SHP77 treated with DMSO at 0.1 percent for 48 hours (cell line): ENCODE data around the gene LMNA.
"Not testable (repeated sequence)": the region's sequence is repeated elsewhere in the genome, so short reads cannot be mapped to it uniquely, and the experiment has no call there.

Source experiments
- DNase-seq: peaks from one replicate; lab custom pipeline; 2025; lab: John Stamatoyannopoulos, UW

LMNA gene

GRCh38 chr1:156104861-156105832, 9.4 kb upstream of the LMNA start:
- DNase-seq = no peak

GRCh38 chr1:156106624-156107488, 7.7 kb upstream of the LMNA start:
- DNase-seq = no peak

DNA sequence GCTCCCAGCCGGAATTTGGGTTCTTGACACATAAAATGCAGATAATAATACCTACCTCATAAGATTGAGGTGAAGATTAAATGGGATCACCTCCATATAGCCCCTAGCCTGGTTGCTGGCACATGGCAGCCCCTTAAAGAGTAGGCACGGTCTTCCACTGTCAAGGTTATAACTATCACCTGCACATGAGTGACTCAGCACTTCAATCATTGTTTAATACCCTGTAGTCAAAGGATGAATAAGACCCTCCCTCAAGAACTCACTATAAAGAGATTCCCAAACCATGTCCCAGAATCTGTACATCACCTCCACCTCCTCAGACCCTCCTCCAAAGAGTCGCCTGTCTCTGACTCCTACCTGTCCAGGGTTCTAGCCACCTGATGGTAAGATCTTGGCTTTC, 6.5 kb upstream of the LMNA start:
- DNase-seq = no peak

GRCh38 chr1:156108664-156109241, 5.8 kb upstream of the LMNA start:
- no peak for DNase-seq

DNA sequence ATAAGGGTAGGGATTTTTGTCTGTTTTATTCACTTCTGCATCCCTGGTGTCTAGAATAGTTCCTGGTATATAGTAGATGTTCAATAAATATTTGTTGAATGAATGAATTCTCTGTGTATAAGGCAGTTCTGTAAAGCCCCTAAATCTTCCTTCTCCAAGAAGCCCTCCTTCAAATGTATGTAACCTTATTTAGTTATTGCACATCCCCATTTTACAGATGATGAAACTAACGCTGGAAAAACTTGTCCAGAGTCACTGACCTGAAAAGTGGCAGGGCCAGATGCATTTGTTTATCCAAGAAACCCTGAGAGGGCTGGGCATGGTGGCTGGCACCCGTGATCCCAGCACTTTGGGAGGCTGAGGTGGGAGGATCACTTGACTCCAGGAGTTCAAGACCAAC, 4.3 kb upstream of the LMNA start:
- no peak for DNase-seq

DNA sequence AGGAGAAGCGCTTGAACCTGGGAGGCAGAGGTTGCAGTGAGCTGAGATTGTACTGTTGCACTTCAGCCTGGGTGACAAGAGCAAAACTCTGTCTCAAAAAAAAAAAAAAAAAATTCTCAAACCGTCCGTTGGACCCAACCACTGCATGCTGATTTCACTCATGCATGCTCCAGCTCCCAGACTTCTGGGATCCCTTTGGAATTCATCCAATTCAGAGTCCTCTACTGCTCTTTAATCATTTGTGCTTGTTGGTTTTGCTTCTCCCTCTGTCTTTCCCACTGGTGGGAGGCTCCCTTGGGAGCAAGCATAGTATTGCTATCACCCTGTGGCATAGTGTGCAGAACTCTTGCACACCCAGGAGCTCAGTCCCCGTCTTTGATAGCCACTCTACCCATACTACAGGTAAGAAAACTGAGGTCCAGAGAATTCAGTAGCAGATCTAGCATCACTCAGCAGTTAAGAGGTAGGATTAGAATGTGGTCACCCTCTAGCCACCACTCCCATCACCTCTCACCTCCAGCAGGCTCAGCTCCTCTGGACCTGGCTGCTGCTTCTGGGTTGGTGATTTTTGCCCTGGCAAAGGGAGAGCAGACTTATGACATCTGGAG, 3.1 kb upstream of the LMNA start:
- DNase-seq = no peak

GRCh38 chr1:156112276-156113137, 2.0 kb upstream of the LMNA start:
- no peak for DNase-seq

GRCh38 chr1:156113282-156113950, 1.1 kb upstream of the LMNA start:
- DNase-seq = no peak

- DNase-seq = no peak
Measured at GRCh38 chr1:156114919-156115513, 505 bp downstream of the LMNA start.

DNA sequence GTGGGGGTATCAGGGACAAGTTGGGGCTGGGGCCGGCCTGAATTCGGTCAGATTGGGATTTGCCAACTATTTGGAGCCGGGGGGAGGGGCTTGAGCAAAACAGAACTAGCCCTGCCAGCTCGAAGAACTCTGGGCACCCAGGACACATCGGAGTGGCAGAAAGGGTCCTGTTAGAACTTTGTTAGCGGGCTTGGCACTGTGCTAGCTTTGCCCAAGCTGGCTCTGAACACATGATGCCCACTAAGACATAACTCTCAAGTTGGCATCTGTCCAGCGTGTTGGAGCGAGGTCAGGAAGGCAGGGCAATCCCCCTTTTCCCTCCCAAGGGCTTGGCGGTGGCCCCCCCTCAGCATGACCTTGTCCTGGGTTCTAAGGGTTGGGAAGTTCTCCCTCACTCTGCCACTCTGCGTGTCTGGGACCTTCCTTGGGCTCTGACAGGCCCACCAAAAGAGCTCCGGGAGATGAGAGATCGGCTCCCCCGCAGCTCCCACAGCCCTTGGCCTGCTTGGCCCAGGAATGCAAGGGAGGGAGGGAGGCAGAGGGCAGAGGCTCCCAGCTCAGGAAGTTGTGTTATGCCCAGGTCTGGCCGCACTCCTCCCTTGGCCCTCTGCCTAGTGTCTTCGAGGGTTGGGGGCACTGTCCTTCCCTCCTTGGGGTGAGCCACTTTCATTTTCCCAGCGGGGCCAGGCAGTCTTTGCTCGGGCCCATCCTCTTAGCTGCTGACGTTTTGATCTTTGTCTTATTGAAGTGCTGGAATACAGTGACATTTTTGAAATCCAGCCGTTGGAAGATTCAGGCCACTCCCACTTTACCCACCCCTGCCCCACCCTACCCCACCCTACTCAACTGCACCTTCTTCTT, 1.2 kb downstream of the LMNA start:
- peak; percentile 28 for DNase-seq

DNA sequence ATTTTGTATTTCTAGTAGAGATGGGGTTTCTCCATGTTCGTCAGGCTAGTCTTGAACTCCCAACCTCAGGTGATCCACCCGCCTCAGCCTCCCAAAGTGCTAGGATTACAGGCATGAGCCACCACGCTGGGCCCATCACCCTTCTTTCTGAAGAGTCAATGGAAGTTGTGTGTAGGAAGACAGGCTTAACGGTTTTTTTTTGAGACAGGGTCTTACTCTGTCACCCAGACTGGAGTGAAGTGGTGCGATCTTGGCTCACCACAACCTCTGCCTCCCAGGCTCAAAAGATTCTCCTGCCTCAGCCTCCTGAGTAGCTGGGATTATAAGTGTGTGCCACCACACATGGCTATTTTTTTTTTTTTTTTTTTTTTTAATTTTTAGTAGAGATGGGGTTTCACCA, 2.2 kb downstream of the LMNA start:
- DNase-seq = not testable (repeated sequence)

GRCh38 chr1:156117414-156118176, 3.1 kb downstream of the LMNA start:
- no peak for DNase-seq

GRCh38 chr1:156118177-156118868, 3.8 kb downstream of the LMNA start:
- DNase-seq = peak; percentile 55

DNA sequence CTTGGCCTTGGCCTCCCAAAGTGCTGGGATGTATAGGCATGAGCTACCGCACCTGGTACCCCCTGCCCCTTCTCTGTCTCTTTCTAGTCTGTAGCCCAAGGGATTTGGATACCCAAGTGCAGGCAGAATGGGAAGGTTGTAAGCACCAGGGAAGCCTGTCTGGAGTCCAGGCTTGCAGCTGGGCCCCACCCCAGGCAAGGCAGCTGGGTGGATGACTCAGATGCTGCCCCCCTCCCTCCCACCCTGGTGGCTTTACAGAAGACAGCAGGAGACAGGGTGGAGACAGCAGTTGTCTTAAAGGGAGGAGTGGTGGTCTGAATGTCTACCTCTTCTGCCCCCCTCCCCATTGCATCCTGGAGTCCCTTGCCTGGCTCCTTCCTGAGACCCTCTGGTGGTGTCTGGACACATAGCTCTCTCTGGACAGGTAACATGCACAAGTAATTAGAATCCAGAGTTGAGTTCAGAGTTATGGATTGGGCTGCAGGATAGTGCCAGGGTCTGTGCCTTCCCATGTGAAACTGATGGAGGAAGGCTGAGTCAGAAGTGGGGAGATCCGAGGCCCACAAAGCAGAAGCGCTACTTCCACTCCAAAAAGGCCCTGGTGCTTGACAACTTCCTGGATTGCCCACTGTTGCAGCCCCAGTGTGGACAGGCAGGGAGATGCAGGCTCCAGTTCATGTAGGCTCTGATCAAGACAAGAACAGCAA, 5.1 kb downstream of the LMNA start:
- DNase-seq = peak; percentile 16

- no peak for DNase-seq
Measured at GRCh38 chr1:156120318-156120717, 5.8 kb downstream of the LMNA start.

DNA sequence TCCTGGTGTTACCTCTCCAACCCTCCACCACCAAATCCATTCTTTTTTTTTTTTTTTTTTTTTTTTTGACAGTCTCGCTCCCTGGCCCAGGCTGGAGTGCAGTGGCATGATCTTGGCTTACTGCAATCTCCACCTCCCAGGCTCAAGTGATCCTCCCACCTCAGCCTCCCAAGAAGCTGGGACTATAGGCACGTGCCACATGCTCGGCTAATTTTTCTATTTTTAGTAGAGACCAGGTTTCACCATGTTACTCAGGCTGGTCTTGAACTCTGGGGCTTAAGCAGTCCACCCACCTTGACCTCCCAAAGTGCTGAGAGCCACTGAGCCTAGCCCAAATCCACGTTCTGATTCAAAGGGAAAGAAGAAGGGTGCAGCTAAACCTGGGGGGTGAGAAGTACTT, 6.5 kb downstream of the LMNA start:
- not testable (repeated sequence) for DNase-seq

DNA sequence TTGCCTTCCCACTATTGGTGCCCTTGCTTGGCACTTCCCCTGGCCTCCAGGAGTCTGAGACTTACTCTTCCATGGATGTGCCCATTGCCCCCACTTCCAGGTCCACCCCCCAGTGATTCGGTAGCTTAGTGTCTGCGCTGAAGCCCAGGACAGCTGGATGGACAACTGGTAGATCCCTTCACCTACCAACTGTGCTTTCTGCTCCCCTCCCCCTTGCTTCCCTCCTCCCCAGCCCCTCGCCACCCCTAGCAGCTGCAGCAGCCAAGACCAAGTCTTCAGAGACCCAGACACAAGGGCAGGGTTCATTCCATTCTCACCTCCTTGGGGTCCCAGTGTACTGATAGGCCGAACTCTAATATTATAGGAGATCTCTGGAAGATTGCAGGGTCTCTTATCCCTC, 6.9 kb downstream of the LMNA start:
- no peak for DNase-seq
